Measurements from ENCODE around the gene PTPRU.
A peak's percentile ranks its signal among the peaks of the same experiment; 100 is the strongest.

Gene PTPRU

DNA sequence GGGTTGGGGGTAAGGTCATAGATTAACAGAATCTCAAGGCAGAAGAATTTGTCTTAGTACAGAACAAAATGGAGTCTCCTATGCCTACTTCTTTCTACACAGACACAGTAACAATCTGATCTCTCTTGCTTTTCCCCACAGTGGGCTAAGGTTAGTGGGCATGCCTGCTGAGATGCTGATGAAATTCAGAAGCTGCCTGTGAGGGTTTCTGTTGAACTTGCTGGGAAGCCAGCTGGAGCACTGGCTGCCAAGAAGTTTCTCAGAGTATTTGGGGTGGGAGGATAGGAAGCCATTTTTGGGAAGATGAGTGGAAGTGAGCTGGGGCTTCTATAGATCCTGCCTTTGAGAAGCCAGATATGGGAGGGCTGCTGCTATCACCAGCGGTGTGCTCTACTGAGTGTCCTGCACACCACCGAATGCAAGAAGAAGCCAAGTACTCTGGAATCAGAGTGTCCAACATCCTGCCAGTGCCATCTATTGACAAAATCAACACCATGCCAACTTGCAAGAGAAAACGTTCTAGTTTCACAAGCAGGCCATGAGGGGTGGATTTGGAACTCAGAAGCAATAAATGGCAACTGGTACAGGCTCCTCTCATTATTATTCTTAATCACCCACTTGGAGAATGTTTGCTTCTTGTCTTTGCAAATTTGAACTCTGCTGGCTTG is 102.7 kb downstream of the PTPRU start:
- no peak for DNase-seq (ENCODE audit: low read depth)

DNA sequence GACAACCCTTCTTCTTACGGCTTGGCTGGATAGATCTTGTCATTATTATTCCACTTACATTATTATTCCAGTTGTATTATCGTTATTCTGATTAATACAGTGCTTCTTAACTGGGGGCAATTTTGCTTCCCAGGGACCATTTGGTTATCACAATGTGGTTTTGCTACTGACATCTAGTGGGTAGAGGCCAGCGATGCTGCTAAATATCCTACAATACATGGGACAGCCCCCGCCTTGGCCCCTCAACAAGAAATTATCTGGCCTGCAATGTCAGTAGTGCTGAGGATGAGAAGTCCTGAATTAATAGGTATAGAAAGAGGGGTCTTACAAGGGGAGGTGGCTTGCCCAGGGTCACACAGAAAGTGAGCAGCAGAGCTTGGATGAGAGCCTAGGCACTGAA is 105.6 kb downstream of the PTPRU start:
- no peak for DNase-seq (ENCODE audit: low read depth)

DNA sequence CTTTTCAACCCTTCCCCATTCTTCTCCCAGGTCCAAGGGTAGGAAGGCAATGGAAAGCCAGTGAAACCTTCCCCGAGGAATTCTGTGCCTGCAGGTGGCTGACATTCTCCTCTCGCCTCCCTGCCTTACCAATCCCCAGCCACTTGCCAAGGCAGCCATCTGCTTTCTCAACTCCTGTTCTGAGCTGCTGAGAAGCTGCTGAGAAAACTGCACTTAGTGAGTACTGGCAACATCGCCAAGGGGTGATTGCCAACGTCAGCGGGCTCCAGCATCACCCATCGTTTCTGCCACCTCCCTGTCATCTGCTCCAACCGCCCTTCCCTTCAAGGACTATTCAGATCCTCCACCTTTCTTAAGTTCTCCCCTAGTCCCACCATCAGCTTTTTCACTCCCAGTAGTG is 106.0 kb downstream of the PTPRU start:
- no peak for DNase-seq (ENCODE audit: low read depth)

DNA sequence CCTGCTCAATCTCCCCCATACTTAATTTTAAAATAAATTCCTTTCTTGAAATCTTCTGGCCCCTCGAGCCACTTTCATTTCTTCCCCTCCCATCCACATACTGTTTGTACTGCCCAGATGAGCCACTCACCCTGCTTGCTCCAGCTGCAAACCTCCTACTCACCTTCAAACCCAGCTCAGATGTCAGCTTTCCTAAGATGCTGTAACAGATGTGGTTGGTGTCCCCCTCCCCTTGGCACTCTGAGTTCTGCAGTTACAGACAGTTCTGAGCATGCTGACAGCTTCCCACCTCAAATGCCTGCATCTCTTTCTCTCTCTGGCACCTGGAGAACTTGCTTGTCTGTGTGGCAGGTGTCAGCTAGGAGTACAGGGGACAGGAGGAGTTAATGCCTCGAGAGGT is 106.7 kb downstream of the PTPRU start:
- DNase-seq (ENCODE audit: low read depth), result no peak

DNA sequence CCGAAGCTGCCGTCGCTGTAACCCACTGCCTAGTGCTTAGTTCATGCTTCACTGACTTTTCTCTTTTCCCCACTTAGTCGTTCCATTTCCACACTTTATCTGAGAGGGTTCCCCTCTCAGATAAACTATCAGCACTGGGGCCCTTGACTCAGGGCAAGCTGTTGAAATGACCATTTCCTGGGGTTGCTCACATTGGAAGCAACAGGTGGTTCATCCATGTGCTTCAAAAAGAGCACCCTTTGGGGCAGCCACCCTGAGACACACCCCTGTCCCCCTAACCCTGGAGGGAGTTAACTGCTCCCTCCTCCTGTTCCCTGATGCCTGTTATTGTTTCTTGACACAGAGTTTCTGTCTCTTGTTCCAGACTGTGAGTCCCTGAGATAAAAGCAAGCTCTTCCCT is 107.2 kb downstream of the PTPRU start:
- DNase-seq (ENCODE audit: low read depth), result no peak

DNA sequence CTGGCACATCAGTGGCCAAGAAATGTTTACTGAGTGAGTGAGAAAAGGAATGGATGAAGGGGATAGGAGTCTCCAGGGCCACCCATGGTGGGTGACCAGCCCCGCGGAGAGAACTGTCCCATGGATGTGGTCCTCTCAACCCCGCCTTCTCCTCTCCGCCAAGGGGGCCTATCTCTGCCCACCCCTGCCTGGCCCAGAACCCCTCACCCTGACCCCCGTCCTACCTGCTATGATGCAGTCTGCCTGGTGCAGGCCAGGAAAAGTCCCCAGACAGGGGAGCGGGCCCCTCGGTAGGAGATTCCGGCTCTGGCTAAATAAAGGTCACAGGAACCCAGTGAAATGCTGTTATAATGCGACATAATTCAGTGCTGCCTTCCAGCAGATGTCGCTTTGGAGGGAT is 107.6 kb downstream of the PTPRU start:
- DNase-seq (ENCODE audit: low read depth), result no peak

DNA sequence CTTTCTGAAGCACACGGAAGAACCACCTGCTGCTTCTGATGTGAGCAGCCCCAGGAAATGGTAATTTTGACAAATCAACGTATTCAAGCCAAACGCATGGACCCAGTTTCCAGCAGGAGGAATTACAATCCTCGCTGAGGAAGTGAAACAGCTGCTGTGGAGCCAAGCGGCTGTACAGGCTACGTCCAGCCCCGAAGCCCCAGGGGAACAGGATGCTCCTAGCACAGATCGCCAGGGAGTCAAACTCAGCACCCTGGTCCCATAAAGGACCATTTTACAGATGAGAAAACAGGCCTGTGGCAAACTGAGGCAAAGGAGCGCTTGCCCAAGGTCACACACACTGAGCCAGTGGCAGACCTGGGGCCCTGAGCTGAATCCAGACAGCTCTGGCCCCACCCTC is 108.0 kb downstream of the PTPRU start:
- no peak for DNase-seq (ENCODE audit: low read depth)

DNA sequence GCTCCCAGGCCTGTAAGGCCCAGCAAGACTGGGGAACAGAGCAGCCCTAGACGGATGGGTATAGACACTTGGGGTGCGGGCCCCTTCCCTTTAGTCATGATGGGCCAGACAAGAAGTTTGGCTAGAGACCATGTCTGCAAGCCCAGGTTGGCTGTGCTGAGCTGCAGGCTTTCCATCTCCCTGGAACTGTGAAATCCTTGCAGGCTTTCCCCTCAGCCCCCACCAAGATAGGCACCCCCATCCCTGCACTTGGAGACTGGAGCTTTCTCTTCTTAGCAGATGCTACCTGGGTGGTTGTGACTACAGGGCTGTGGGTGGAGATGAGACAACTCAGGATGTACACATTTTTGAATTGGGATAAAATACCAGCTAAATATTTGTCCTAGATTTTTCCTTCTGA is 110.3 kb downstream of the PTPRU start:
- DNase-seq (ENCODE audit: low read depth), result no peak

DNA sequence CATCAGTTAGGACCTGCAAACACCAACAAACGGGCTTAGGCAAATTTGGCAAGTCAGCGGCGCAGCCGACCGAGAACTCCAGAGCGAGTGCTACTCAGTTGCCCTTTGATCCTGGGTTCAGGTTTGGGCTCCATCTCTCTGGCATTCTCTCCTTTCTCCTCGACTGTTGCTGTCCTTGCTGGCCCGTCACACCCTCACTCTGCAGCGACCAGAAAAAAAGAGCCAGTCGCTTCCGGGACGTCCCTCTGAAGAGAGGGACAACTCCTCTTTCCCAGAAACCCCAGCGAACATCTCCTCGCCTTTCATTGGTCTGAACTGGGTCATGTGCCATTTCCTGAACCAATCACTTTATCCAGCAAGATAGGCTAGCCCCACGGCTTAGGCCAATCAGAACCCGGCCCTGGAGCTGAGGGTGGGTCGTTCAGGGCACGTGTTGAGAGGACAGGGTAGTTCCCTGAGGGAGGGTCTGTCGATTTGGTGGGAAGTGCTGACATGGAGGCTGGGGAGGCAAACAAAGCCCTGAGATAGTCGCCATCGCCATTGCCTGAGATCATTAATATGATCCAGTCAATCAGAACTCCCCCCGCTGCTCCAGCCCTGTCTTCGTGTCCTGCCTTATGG is 113.7 kb downstream of the PTPRU start:
- no peak for DNase-seq (ENCODE audit: low read depth)

DNA sequence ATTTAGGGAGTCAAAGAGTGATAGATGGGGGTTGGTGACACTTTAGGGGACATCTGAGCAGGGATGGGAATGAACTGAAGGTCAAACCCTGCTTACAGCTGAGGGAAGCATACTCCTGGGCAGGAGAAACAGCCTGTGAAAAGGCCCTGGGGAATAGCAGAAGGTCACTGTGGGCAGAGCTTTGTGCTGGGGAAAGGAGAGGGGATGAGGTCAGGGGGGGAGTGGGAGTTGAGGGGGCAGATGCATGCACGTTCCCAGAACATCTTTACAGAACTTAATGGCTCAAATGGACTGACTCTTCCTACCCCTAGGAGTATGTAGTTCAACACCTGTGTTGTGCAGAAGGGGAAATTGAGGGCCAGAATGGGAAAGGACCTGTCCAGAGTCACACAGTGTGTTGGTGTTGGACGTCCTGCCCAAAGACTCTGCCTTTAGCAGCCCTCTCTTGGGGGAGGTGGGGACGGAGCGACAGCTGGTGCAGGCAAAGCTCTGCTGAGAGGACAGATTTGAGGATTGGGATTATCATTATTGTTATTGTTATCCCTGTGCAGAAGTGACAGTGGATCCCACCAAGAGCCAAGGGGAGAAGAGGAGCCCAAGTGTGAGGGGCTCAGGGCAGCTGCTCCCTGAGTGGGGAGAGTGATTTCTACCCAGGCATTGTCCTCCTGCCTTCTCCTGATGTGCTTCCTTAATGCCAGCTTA is 116.5 kb downstream of the PTPRU start:
- no peak for DNase-seq (ENCODE audit: low read depth)

DNA sequence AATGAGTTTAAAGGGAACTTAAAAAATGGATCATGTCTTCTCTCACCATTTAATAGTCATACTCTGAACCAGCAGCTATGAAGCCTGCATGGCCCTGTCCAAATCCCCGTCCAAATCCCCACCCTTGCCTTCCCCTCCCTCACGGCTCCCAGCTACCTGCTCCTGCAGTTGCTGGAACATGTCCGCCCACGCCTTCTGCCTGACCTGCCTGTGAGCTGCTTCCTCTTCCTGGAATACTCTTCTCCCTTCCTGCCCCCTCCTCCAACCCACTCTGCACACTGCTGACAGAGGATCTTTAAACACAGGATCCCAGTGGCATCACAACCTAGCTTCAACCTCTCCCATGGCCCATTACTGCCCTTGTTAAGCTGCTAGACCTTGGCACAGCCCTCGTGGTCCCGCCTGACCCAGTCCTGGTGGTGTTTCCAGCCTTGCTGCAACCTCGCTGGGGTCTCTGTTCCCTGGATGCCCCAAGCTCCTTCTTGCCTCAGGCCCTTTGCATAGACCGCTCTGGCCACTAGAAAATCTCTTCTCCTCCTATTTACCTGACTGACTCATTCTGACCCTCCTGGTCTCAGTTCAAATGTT is 118.3 kb downstream of the PTPRU start:
- DNase-seq (ENCODE audit: low read depth), result peak; percentile 8

DNA sequence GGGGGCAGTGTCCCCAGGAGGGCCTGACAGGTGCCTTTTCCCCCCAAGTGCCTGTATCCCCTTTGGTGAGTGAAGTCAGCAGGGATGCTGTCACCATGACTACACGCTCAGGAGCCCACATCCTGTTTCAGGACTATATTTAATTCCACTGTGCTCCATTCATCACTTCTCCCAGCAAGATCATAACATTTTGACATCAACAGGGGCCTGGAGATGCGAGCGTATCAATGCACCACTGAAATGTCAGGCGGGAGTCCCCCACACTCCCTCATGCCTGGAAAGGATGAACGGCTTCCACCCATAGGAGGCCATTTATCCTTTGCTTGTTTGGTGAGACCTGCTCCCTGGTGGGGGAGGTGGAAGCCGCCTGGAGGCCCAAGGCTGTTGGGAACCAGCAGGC is 119.1 kb downstream of the PTPRU start:
- DNase-seq (ENCODE audit: low read depth), result no peak

DNA sequence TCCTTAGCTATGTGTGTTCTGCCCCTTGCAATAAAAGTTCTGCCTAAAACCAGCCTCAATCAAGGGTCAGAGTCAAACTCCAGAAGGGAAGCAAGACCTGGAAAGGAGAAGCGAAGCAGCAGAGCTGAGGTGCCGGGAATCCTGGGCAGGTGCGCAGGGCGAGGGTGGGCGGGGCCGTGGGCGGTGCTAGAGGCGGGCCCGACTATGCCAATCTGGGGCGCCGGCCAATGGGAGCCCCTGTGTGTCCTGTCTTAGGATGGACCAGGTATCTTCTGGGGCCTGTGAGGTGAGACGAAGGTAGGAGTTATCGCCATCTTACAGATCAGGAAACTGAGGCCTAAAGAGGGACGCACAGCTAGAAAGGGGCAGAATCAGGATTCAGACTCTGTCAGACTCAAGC is 120.3 kb downstream of the PTPRU start:
- no peak for DNase-seq (ENCODE audit: low read depth)

DNA sequence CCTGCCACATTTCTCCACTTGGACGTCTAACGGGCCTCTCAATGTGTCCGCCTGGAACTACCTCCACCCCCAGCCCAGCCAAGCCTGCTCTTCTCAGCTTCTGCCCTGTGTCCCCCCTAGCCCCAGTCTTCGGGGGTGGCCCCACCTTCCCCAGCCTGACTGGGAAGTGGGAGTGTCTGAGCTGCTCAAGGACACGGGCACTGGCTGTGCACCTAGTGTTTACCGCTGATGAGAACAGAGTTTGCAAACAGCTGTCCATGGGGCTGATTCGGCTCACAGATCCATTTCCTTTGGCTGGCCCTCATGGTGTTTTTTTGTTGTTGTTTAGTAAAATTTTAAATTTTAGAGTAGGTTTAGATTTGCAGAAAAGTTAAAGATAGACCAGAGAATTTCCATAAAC is 121.1 kb downstream of the PTPRU start:
- DNase-seq (ENCODE audit: low read depth), result no peak

DNA sequence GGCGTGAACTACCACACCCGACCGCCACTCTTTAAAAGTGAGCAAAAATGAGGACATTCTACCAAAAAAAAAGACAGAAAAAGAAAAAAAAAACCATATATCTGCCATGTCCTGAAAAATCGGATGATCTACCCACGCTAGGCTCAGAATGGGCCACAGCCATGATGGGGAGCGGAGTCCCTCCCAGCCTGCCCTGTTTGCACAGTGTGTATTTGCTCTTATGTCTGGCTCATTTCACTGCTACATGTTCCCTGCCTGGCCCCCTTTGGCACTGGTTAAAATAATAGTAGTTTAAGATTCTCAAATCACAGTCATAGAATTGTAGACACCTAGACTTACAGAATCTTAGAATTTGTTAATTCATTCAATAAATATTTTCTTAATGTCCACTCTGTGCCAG is 121.9 kb downstream of the PTPRU start:
- no peak for DNase-seq (ENCODE audit: low read depth)

DNA sequence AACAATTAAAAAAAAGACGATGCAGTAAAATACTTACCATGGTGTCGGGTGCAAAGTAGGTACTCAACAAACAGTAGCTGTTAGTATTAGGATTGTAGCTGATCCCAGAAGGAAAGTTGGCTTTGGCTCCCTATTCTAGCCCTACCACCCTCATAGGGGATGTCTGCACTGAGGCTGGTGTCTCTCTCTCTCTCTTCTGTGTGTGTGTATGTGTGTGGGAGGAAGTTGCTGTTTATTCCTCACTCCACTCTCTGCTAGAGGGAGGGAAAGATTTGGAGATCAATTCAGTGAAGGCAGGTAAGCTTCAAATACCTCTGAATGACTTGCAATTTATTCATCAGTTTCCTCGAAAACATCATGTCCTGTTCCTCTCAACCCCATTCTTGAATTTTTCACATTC is 124.4 kb downstream of the PTPRU start:
- no peak for DNase-seq (ENCODE audit: low read depth)

DNA sequence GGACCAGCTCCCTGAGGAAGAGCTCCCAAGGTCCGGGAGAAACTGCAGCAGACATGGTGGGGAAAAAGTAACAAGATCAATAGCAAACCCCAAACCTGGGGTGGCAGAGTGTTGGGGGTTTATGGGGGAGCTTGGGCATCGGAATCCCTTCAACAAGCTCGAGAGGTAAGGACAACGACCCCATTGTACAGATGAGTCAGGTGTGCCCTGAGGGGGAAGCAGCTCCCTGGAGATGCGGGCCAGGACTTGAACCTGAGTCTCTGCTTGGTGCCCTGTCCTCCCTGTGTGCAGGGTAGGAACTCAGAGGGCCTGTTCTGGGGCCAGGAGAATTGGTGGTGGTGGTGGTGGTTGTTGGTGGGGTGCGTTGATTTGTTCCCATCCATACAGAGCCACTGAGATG is 125.4 kb downstream of the PTPRU start:
- no peak for DNase-seq (ENCODE audit: low read depth)

DNA sequence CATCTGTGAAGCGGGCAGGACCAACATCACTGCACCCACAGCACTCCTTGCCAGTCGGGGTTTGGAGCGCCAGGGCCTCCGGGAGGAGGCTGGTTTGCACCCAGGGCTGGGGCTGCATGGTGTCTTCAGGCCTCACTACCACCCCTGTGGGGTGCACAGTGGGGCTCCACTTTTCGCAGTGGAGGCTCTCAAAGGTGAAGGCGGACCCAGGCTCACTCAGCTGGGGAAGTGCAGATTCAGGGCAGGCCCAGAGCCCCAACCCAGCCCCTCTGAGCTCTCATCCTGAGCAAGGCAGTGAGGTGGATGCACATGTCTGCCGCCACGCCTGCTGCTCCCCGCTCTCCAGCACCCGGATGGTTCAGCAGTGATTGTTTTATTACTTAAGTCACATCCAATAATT is 125.8 kb downstream of the PTPRU start:
- DNase-seq (ENCODE audit: low read depth), result no peak

DNA sequence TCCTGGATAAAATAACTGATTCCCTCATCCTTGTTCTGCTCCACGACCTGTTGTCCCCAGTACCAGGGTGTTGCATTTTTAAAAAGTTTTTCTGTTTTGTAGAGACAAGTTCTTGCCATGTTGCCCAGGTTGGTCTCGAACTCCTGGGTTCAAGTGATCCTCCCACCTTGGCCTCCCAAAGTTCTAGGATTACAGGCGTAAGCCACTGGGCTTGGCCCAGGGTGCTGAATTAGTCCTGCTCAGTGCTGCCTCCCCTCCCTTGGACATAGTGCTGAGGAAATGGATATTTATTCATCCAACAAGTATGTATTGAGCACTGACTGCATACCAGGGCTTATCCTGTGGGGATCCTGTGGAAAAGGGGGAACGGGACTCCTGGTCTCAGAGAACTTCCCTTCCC is 126.4 kb downstream of the PTPRU start:
- DNase-seq (ENCODE audit: low read depth), result no peak

DNA sequence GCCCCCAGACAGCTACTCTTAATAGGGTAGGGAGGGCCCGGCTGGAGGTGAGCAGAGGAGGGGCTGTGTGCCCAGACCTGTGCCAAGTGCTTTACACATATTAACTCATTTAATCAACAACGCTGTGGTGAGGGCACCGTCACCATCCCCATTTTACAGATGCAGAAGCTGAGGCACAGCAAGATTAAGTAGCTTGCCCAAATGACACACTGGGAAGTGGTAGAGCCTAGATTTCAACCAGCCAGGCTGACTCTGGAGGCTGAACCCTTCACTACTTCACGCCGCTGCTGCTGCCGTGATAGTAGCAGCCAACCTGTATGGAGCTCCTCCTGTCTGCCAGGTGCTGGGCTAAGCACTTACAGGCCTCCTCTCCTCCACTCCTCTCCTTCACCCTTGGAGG is 127.2 kb downstream of the PTPRU start:
- DNase-seq (ENCODE audit: low read depth), result no peak

DNA sequence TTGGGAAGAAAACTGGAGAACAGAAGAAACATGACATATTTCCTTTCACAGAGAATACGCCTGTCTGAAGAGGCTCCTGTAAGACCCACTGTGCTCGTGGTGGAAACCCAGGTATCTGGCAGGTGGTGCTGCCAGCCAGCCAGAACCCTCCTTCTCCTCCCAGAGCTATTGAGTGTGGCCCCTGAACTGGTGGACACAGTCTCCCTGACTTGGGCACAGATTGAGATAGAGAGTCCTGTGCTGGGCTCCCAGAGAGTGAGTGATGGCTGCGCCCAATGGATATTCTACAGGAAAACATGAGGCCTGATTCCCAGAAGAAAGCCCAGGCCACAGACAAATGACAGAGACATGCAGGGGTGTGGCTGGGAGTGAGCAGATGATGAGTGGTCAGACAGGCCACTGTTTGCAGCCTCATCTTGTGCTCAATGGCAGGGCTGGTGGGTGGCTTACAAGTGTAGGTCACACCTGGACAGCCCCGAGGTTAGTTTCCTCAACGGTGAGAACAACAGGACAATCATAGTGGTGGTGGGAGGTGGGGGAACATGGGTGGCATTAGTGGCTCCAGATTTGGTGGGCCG is 127.9 kb downstream of the PTPRU start:
- DNase-seq (ENCODE audit: low read depth), result no peak

DNA sequence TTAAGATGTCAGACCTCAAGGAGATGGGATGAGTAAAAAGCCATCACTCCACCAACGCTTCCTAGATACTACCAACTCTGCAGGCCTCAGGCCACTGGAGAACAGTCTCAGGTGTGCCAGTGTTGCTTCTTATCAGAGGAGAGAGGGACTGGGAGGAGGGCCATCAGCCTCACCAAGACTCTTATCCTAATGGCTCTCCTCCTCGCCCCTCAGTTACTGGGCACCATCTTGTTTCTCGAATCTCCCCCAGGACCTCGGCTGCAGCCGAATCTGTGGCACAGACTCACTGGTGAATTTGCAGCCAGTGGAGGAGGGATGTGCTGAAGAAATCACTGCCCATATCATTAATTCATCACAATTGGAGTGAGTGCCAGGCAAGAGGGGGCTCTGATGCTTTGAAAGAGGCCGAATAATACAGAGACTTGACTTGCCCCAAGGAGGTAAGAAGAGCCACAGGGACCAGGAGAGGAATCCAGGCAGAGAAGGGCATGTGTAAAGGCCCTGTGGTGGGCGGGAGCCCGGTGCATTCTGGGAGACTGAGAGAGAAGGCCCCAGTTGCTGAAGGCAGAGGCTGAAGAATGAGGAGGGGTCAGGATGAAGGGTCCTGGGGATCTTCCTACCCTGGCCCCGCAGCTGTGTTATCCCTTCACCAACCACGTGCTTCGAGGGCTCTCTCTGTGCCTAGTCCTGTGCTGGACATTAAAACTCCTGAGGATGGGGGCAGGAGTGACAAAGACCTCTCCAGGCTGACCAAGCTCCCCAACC is 129.8 kb downstream of the PTPRU start:
- DNase-seq (ENCODE audit: low read depth), result no peak

Measured in CMK (cell line).